ENCODE data around the gene SH2D6. TPM values are rescaled to one million over a fixed set of nuclear protein-coding genes. Genes with fewer than 3 reads are reported as not detected.

The SH2D6 gene
- polyA plus RNA-seq, 3 donors = not detected

- H3K9me3 Mint-ChIP-seq = peaks cover 0 to 2% (median 0%) of the 10 kb centered on the region in 7 donors
- peaks cover 68% of the 10 kb centered on the region for H3K4me1 Mint-ChIP-seq
- H3K9ac ChIP-seq (ENCODE audit: insufficient read depth, low read length, poor library complexity, severe bottlenecking) = peak overlapping the region; percentile 75
- H4K20me1 ChIP-seq (ENCODE audit: insufficient read depth, low read length) = no peaks in the 10 kb centered on the region
- DNase-seq = peak in 1 of 3 donors; percentile 5
- H3K9me3 ChIP-seq (replicated peaks in 1 of 2; ENCODE audit: control insufficient read depth in 1 of 2, insufficient read depth in 1 of 2, low read length in 2 of 2) = no peaks in the 10 kb centered on the region
- no peaks in the 10 kb centered on the region for H3K36me3 ChIP-seq (replicated peaks in 1 of 2; ENCODE audit: control insufficient read depth in 1 of 2, insufficient read depth in 2 of 2, low read length in 2 of 2)
- peaks cover 8% of the 10 kb centered on the region for H3K79me2 ChIP-seq (ENCODE audit: insufficient read depth, low read length)
- peak overlapping the region; percentile 77 to 98 (median 94) for H3K27ac Mint-ChIP-seq
- H3K27me3 Mint-ChIP-seq (ENCODE audit: low read depth in 3 of 3) = peaks cover 0 to 3% (median 0%) of the 10 kb centered on the region in 3 donors
- 85% methylated on average over 8 of the region's 17 CpGs for WGBS (ENCODE audit: insufficient coverage)
- H3K4me2 ChIP-seq (replicated peaks; ENCODE audit: extremely low read depth, low read length, poor library complexity, severe bottlenecking) = peak overlapping the region; percentile 94
- H2AFZ ChIP-seq (ENCODE audit: insufficient read depth, low read depth, low read length, poor library complexity, severe bottlenecking) = peak overlapping the region; percentile 95
- no peaks in the 10 kb centered on the region for H3K27me3 ChIP-seq (ENCODE audit: control insufficient read depth in 2 of 2, insufficient read depth in 2 of 2, low read length in 2 of 2)
- peak overlapping the region; percentile 60 to 91 for H3K27ac ChIP-seq (ENCODE audit: low read depth in 1 of 2, low read length in 2 of 2)
- intact Hi-C loops (cut with micrococcal nuclease) = loop anchor here in 1 of 2 donors (10.0 kb wide), 2 partner anchors 196 to 1146 kb away; partner anchors contain the start of genes C2orf68, CHMP3 and USP39
- H3K4me3 Mint-ChIP-seq = peak overlapping the region; percentile 85 to 96
- peak overlapping the region; percentile 68 to 95 (median 76) for H3K4me3 ChIP-seq (replicated peaks in 1 of 3; ENCODE audit: low read depth in 2 of 3, low read length in 3 of 3)
- peaks cover 0 to 6% of the 10 kb centered on the region in 2 donors for H3K36me3 Mint-ChIP-seq
- peaks cover 56 to 72% of the 10 kb centered on the region in 2 donors for H3K4me1 ChIP-seq (ENCODE audit: control insufficient read depth in 1 of 2, insufficient read depth in 2 of 2, low read length in 2 of 2)
- TF ChIP-seq CTCF (IDR thresholded peaks at IDR 0.05) = no peak
These were observed 628 bp downstream of the SH2D6 start for GRCh38 chr2:85419009-85419675.

- TF ChIP-seq CTCF (IDR thresholded peaks at IDR 0.05) = peak; percentile 99
- peaks cover 0 to 3% (median 0%) of the 10 kb centered on the region in 3 donors for H3K27me3 Mint-ChIP-seq (ENCODE audit: low read depth in 3 of 3)
- 26% methylated on average over 15 of the region's 22 CpGs for WGBS (ENCODE audit: insufficient coverage)
- peak overlapping the region; percentile 64 to 76 for H3K4me3 Mint-ChIP-seq
- H3K4me3 ChIP-seq (replicated peaks in 1 of 3; ENCODE audit: low read depth in 2 of 3, low read length in 3 of 3) = peak overlapping the region in 1 of 3 experiments; percentile 40
- H3K4me1 ChIP-seq (ENCODE audit: control insufficient read depth in 1 of 2, insufficient read depth in 2 of 2, low read length in 2 of 2) = peaks cover 44 to 56% of the 10 kb centered on the region in 2 donors
- peak overlapping the region; percentile 33 for H3K9ac ChIP-seq (ENCODE audit: insufficient read depth, low read length, poor library complexity, severe bottlenecking)
- no peaks in the 10 kb centered on the region for H3K27me3 ChIP-seq (ENCODE audit: control insufficient read depth in 2 of 2, insufficient read depth in 2 of 2, low read length in 2 of 2)
- H3K9me3 Mint-ChIP-seq = peaks cover 0 to 2% (median 0%) of the 10 kb centered on the region in 7 donors
- H3K4me1 Mint-ChIP-seq = peaks cover 52% of the 10 kb centered on the region
- peak overlapping the region; percentile 51 to 94 (median 87) for H3K27ac Mint-ChIP-seq
- no peaks in the 10 kb centered on the region for H3K36me3 Mint-ChIP-seq
- no peaks in the 10 kb centered on the region for H3K9me3 ChIP-seq (replicated peaks in 1 of 2; ENCODE audit: control insufficient read depth in 1 of 2, insufficient read depth in 1 of 2, low read length in 2 of 2)
- no peaks in the 10 kb centered on the region for H4K20me1 ChIP-seq (ENCODE audit: insufficient read depth, low read length)
- H3K4me2 ChIP-seq (replicated peaks; ENCODE audit: extremely low read depth, low read length, poor library complexity, severe bottlenecking) = peak overlapping the region; percentile 54
- H3K27ac ChIP-seq (ENCODE audit: low read depth in 1 of 2, low read length in 2 of 2) = peak overlapping the region in 1 of 2 donors; percentile 68
- peaks cover 8% of the 10 kb centered on the region for H3K79me2 ChIP-seq (ENCODE audit: insufficient read depth, low read length)
- DNase-seq = peak; percentile 84 to 86 (median 86)
- intact Hi-C loops (cut with micrococcal nuclease) = loop anchor here (1.0 to 5.0 kb wide), 3 partner anchors 117 to 132 kb away; partner anchors contain the start of gene MAT2A (in 1 of the 2)
- H2AFZ ChIP-seq (ENCODE audit: insufficient read depth, low read depth, low read length, poor library complexity, severe bottlenecking) = peak overlapping the region; percentile 93
- H3K36me3 ChIP-seq (replicated peaks in 1 of 2; ENCODE audit: control insufficient read depth in 1 of 2, insufficient read depth in 2 of 2, low read length in 2 of 2) = no peaks in the 10 kb centered on the region
These were observed 2.2 kb downstream of the SH2D6 start for GRCh38 chr2:85420536-85421259.

Data from CD14-positive monocyte (primary cell).